GM12874 (cell line): ENCODE measurements around the gene SREBF1.

Experiments
- CTCF ChIP-seq: IDR thresholded peaks from 2 replicates; pipeline ENCODE4 v1.5.1; 2011; ENCODE audit warnings: low read depth, mild to moderate bottlenecking, control low read depth, low read length, moderate library complexity; ENCODE audit not compliant: insufficient read depth

Gene SREBF1

GRCh38 chr17:17765359-17766076 lies 71.3 kb downstream of the SREBF1 start:
- TF ChIP-seq CTCF, result no peak

- TF ChIP-seq CTCF, result no peak
Measured at GRCh38 chr17:17763734-17764133, 73.1 kb downstream of the SREBF1 start.

GRCh38 chr17:17763136-17763535 lies 73.7 kb downstream of the SREBF1 start:
- no peak for TF ChIP-seq CTCF

- TF ChIP-seq CTCF, result no peak
Measured at GRCh38 chr17:17762744-17763105, 74.1 kb downstream of the SREBF1 start.
